Esophagus muscularis mucosa (tissue), 4 donors: ENCODE measurements around the gene MOGAT2.

Experiments
- EP300 ChIP-seq: sonication (generic); formaldehyde crosslinking; IDR thresholded peaks from one replicate; pipeline ENCODE4 v1.6.1; 2017; ENCODE audit warnings: antibody characterized with exemption
- POLR2A ChIP-seq: fragments of 450-650 bp; IDR thresholded peaks from one replicate; pipeline ENCODE4 v1.6.1; 2017; ENCODE audit warnings: antibody characterized with exemption, moderate library complexity, mild to moderate bottlenecking, low read depth
- POLR2AphosphoS5 ChIP-seq, 2 donors: sonication (generic); formaldehyde crosslinking; IDR thresholded peaks; one replicate each; pipeline ENCODE4 v1.6.1; 2017; ENCODE audit warnings: antibody characterized with exemption in 2 of 2
- TF ChIP-seq, protein P1 (sequence below), 3 experiments: fragments of 200-600 bp in 2 of 3; fragments of 450-650 bp in 1 of 3; sonication (generic) in 2 of 3; IDR thresholded peaks; one replicate each; pipeline ENCODE4 v1.5.1; 2017 to 2019; ENCODE audit warnings: antibody characterized with exemption in 3 of 3, mild to moderate bottlenecking in 2 of 3, moderate library complexity in 1 of 3

DNA sequence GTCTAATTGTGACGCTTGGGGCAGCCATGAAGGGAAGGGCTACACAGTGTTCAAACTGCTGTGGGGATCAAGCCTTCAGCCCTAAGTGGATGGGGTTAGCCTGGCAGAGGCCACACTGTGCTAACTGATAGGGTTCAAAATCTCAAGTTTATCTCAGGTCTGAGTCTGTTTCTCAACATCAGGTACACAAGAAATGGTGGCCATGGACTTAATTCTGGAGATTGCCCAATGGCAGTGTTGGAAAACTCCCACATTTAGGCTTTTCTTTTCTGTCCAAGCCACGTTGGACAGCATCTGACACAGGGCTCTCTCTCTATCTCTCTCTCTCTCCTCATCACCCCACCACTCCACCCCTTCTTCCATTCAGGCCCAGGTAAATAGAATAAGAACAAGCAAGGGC, 40.0 kb downstream of the MOGAT2 start:
- TF ChIP-seq, protein P1, sequence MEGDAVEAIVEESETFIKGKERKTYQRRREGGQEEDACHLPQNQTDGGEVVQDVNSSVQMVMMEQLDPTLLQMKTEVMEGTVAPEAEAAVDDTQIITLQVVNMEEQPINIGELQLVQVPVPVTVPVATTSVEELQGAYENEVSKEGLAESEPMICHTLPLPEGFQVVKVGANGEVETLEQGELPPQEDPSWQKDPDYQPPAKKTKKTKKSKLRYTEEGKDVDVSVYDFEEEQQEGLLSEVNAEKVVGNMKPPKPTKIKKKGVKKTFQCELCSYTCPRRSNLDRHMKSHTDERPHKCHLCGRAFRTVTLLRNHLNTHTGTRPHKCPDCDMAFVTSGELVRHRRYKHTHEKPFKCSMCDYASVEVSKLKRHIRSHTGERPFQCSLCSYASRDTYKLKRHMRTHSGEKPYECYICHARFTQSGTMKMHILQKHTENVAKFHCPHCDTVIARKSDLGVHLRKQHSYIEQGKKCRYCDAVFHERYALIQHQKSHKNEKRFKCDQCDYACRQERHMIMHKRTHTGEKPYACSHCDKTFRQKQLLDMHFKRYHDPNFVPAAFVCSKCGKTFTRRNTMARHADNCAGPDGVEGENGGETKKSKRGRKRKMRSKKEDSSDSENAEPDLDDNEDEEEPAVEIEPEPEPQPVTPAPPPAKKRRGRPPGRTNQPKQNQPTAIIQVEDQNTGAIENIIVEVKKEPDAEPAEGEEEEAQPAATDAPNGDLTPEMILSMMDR (IDR thresholded peaks at IDR 0.05): no peak
- TF ChIP-seq EP300 (no peak), POLR2AphosphoS5 (IDR thresholded peaks at IDR 0.05) (no peak), POLR2A (no peak)
